GM11168 (cell line): ENCODE data around the gene C9orf152.
"Not testable (repeated sequence)": the region's sequence is repeated elsewhere in the genome, so short reads cannot be mapped to it uniquely, and the experiment has no call there.

Source experiments
- in situ Hi-C: fragments of 300-500 bp; cut with MboI; formaldehyde crosslinking; loops from one replicate; pipeline ENCODE4 v1.12.0; 2022; ENCODE audit warnings: low sequenced_read_pairs; ENCODE audit not compliant: unreplicated experiment

C9orf152 gene

GRCh38 chr9:110208031-110208430, at the start of gene C9orf152:
TSS of gene C9orf152 (minus strand) at chr9:110208159. CDS start at chr9:110207579, 580 bp downstream.
- in situ Hi-C loops: no loop called here

- in situ Hi-C loops: no loop called here
Measured at GRCh38 chr9:110257097-110257841, 49.3 kb upstream of the C9orf152 start.

GRCh38 chr9:110256380-110257096, 48.6 kb upstream of the C9orf152 start, which contains the start of gene TXN:
TSS of gene TXN (minus strand) at chr9:110256507. CDS start at chr9:110256435, 72 bp downstream.
- in situ Hi-C loops: no loop called here

GRCh38 chr9:110255463-110256379, 47.8 kb upstream of the C9orf152 start:
- in situ Hi-C loops: no loop called here

- in situ Hi-C loops: no loop called here
Measured at GRCh38 chr9:110255034-110255462, 47.1 kb upstream of the C9orf152 start.

GRCh38 chr9:110254500-110254899, 46.5 kb upstream of the C9orf152 start:
- in situ Hi-C loops: no loop called here

GRCh38 chr9:110252509-110253139, 44.7 kb upstream of the C9orf152 start:
- in situ Hi-C loops: no loop called here

- in situ Hi-C loops: not testable (repeated sequence)
Measured at GRCh38 chr9:110251770-110252169, 43.8 kb upstream of the C9orf152 start.

- in situ Hi-C loops: no loop called here
Measured at GRCh38 chr9:110251212-110251611, 43.3 kb upstream of the C9orf152 start.

GRCh38 chr9:110249603-110250002, 41.6 kb upstream of the C9orf152 start:
- in situ Hi-C loops: no loop called here

- in situ Hi-C loops: no loop called here
Measured at GRCh38 chr9:110248361-110248760, 40.4 kb upstream of the C9orf152 start.

GRCh38 chr9:110246214-110246613, 38.3 kb upstream of the C9orf152 start:
- in situ Hi-C loops: no loop called here

- in situ Hi-C loops: no loop called here
Measured at GRCh38 chr9:110244616-110245015, 36.7 kb upstream of the C9orf152 start.

GRCh38 chr9:110241858-110242321, 33.9 kb upstream of the C9orf152 start:
- in situ Hi-C loops: no loop called here

- in situ Hi-C loops: no loop called here
Measured at GRCh38 chr9:110241260-110241857, 33.4 kb upstream of the C9orf152 start.

GRCh38 chr9:110240198-110240597, 32.2 kb upstream of the C9orf152 start:
- in situ Hi-C loops: no loop called here

- in situ Hi-C loops: no loop called here
Measured at GRCh38 chr9:110228321-110228720, 20.4 kb upstream of the C9orf152 start.

GRCh38 chr9:110224583-110224982, 16.6 kb upstream of the C9orf152 start:
- in situ Hi-C loops: no loop called here

- in situ Hi-C loops: no loop called here
Measured at GRCh38 chr9:110220809-110221208, 12.8 kb upstream of the C9orf152 start.
